Astrocyte of the cerebellum (primary cell): ENCODE results near the gene PSAPL1.

Source experiments
- DNase-seq: peaks from one replicate; pipeline ENCODE4 v3.0.0-alpha.2; 2011; ENCODE audit warnings: low read depth
- H3K4me3 ChIP-seq: 2 replicates; pipeline ENCODE4 v1.5.1; 2011; ENCODE audit warnings: mild to moderate bottlenecking, low read depth, low read length, moderate library complexity
- CTCF ChIP-seq: IDR thresholded peaks from 2 replicates; pipeline ENCODE4 v1.5.1; 2012; ENCODE audit warnings: low read length, low read depth, moderate library complexity, mild to moderate bottlenecking; ENCODE audit errors: missing control alignments
- in situ Hi-C: cut with HindIII; loops from 2 replicates; pipeline ENCODE4 v1.10.0; 2017; ENCODE audit warnings: low sequenced_read_pairs

The PSAPL1 gene

GRCh38 chr4:7423391-7423790, 11.3 kb downstream of the PSAPL1 start:
- no peak for DNase-seq
- in situ Hi-C loops, result no loop called here
- TF ChIP-seq CTCF, result no peak
- H3K4me3 ChIP-seq, result no peak overlapping the region

GRCh38 chr4:7422898-7423180, 11.9 kb downstream of the PSAPL1 start:
- no peak for DNase-seq
- H3K4me3 ChIP-seq, result no peak overlapping the region
- TF ChIP-seq CTCF, result no peak
- in situ Hi-C loops, result no loop called here

GRCh38 chr4:7422151-7422897, 12.4 kb downstream of the PSAPL1 start:
- TF ChIP-seq CTCF, result no peak
- no peak overlapping the region for H3K4me3 ChIP-seq
- no peak for DNase-seq
- in situ Hi-C loops, result no loop called here

GRCh38 chr4:7421356-7422150, 13.2 kb downstream of the PSAPL1 start:
- TF ChIP-seq CTCF, result no peak
- in situ Hi-C loops, result no loop called here
- no peak for DNase-seq
- H3K4me3 ChIP-seq, result no peak overlapping the region

GRCh38 chr4:7420661-7421040, 14.1 kb downstream of the PSAPL1 start:
- no peak overlapping the region for H3K4me3 ChIP-seq
- no peak for DNase-seq
- TF ChIP-seq CTCF, result no peak
- in situ Hi-C loops, result no loop called here

- H3K4me3 ChIP-seq, result no peak overlapping the region
- TF ChIP-seq CTCF, result no peak
- no peak for DNase-seq
- in situ Hi-C loops, result no loop called here
These were observed 14.6 kb downstream of the PSAPL1 start for GRCh38 chr4:7419961-7420660.
